Body of pancreas (tissue), 4 donors: ENCODE measurements around the gene TENM4.
"Not testable (repeated sequence)": the region's sequence is repeated elsewhere in the genome, so short reads cannot be mapped to it uniquely, and the experiment has no call there.

Experiments used
- POLR2A ChIP-seq, 3 donors: fragments of 450-650 bp; IDR thresholded peaks; one replicate each; pipeline ENCODE4 v1.6.1; 2016; ENCODE audit warnings: antibody characterized with exemption in 3 of 3, mild to moderate bottlenecking in 2 of 3
- TF ChIP-seq, protein P1 (sequence below), 7 experiments: fragments of 450-650 bp in 4 of 7; fragments of 200-600 bp in 3 of 7; sonication (generic) in 3 of 7; IDR thresholded peaks; one replicate each; pipeline ENCODE4 v1.5.1; 2016 to 2019; ENCODE audit warnings: antibody characterized with exemption in 7 of 7

DNA sequence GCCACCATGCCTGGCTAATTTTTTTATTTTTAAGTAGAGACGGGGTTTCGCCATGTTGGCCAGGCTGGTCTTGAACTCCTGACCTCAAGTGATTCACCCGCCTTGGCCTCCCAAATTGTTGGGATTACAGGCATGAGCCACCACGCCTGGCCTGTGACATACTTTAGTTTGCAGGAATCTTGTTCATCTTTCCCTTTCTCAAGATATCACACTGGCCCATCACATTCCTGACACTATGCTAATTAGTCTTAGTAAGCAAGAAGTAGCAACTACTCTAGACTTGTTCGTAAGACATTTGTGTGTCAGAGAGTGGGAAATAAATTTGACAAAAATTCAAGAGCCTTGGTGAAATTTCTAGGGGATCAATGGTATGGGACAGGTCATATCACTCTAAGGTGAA, 831.5 kb downstream of the TENM4 start:
- TF ChIP-seq, protein P1, sequence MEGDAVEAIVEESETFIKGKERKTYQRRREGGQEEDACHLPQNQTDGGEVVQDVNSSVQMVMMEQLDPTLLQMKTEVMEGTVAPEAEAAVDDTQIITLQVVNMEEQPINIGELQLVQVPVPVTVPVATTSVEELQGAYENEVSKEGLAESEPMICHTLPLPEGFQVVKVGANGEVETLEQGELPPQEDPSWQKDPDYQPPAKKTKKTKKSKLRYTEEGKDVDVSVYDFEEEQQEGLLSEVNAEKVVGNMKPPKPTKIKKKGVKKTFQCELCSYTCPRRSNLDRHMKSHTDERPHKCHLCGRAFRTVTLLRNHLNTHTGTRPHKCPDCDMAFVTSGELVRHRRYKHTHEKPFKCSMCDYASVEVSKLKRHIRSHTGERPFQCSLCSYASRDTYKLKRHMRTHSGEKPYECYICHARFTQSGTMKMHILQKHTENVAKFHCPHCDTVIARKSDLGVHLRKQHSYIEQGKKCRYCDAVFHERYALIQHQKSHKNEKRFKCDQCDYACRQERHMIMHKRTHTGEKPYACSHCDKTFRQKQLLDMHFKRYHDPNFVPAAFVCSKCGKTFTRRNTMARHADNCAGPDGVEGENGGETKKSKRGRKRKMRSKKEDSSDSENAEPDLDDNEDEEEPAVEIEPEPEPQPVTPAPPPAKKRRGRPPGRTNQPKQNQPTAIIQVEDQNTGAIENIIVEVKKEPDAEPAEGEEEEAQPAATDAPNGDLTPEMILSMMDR (IDR thresholded peaks at IDR 0.05), result not testable (repeated sequence)
- TF ChIP-seq POLR2A (IDR thresholded peaks at IDR 0.05), result not testable (repeated sequence)
